Tibial nerve (tissue), 4 donors: ENCODE results near the gene KLF13. TPM values are rescaled to one million over a fixed set of nuclear protein-coding genes. Genes with fewer than 3 reads are reported as not detected.

Experiments
- DNase-seq, 2 donors: peaks; one replicate each; pipeline ENCODE4 v3.0.0-alpha.2; 2019; ENCODE audit warnings: low spot score in 2 of 2
- H3K27ac ChIP-seq, 4 donors: fragments of 200-600 bp; sonication (generic) in 3 of 4; one replicate each; pipeline ENCODE4 v1.5.1; 2017 to 2019; ENCODE audit warnings: mild to moderate bottlenecking in 1 of 4
- H3K27me3 ChIP-seq, 2 donors: fragments of 200-600 bp; sonication (generic) in 1 of 2; one replicate each; pipeline versions ENCODE4 v1.5.1 to v1.6.0; 2017 to 2019
- H3K36me3 ChIP-seq, 3 donors: fragments of 200-600 bp; sonication (generic); one replicate each; pipeline ENCODE4 v1.5.1; 2018 to 2019
- H3K4me1 ChIP-seq, 4 donors: fragments of 200-600 bp; sonication (generic) in 3 of 4; one replicate each; pipeline ENCODE4 v1.5.1; 2017 to 2019
- H3K4me3 ChIP-seq, 4 donors: fragments of 200-600 bp; sonication (generic) in 3 of 4; one replicate each; pipeline ENCODE4 v1.5.1; 2017 to 2019; ENCODE audit warnings: mild to moderate bottlenecking in 1 of 4, moderate library complexity in 1 of 4
- H3K9me3 ChIP-seq, 4 donors: fragments of 200-600 bp; sonication (generic) in 3 of 4; one replicate each; pipeline ENCODE4 v1.5.1; 2017 to 2019
- EP300 ChIP-seq, 2 donors: sonication (generic); formaldehyde crosslinking; IDR thresholded peaks; one replicate each; pipeline ENCODE4 v1.6.1; 2017; ENCODE audit warnings: antibody characterized with exemption in 2 of 2, mild to moderate bottlenecking in 1 of 2
- POLR2A ChIP-seq, 2 donors: fragments of 450-650 bp; IDR thresholded peaks; one replicate each; pipeline ENCODE4 v1.6.1; 2017; ENCODE audit warnings: antibody characterized with exemption in 2 of 2, mild to moderate bottlenecking in 2 of 2, moderate library complexity in 2 of 2
- WGBS, 2 donors: methylation state at CpG; one replicate each; pipeline ENCODE4 v1.1.5; 2018; 5-methylcytosine and 5-hydroxymethylcytosine counted together
- total RNA-seq, 4 donors: library from RNA; depleted of rRNA; stranded (reverse); fragments of >200 nt; gene quantifications; one replicate each; pipeline ENCODE4 v1.1.0, GENCODE V29; 2016
- TF ChIP-seq, protein P1 (sequence below), 5 experiments: fragments of 200-600 bp in 3 of 5; fragments of 450-650 bp in 2 of 5; sonication (generic) in 3 of 5; IDR thresholded peaks; one replicate each; pipeline ENCODE4 v1.5.1; 2016 to 2019; ENCODE audit warnings: antibody characterized with exemption in 5 of 5, mild to moderate bottlenecking in 3 of 5, moderate library complexity in 2 of 5

Gene KLF13
- total RNA-seq, 4 donors from 2014 or later = 61.2 to 77.9 (median 75.1) TPM

DNA sequence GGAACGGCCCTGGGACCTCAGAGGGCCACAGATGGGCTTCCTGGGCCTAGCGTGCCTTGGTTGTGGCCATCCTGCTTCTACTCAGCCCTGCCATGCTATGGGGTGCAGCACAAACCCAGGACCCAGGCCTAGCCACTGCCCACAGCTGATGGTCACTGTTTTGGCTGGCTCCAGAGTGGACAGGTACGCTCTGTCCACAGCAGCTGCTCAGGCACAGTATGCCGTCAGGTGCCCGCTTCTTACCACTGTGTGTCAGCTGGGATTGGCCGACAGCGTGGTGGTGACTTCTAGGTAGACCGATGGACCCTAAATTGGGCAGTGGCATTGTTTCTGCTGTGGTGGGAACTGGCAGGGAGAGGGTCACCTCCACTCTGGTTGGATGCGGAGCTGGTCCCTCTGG lies 47.3 kb downstream of the KLF13 start:
- peaks cover 4 to 68% (median 10%) of the 10 kb centered on the region in 3 donors for H3K36me3 ChIP-seq

DNA sequence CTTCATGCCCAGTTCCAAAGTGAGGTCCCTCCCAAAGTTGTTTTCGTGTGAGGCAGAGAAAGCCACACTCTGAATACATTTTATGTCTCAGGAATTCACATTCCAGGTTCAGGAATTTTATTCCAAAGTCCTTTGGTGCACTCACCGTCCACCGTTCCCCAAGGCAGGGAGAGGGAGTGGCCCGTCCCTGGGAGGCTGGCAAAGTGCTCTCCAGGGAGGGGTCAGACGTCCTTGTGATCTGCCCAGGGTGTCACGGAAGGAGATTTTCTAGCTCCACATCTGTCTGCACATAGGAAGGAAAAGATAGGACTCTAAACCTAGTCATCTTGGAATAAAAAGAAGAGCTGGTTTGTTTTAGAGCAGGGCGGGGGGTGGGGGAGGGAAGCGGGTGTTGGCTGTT lies 47.9 kb downstream of the KLF13 start:
- peaks cover 4 to 74% (median 10%) of the 10 kb centered on the region in 3 donors for H3K36me3 ChIP-seq
- H3K27ac ChIP-seq = peak overlapping the region in 3 of 4 donors; percentile 63 to 77 (median 73)
- 49 to 56% methylated on average over 8 of the region's 8 CpGs for WGBS, 2 donors

More for the DNA sequence above, 47.3 kb downstream of the KLF13 start:
- Histone ChIP-seq H3K27me3 (no peaks in the 10 kb centered on the region), H3K9me3 (no peaks in the 10 kb centered on the region), H3K4me1 (peaks cover 0 to 84% (median 38%) of the 10 kb centered on the region in 4 donors), H3K4me3 (no peak overlapping the region), H3K27ac (peak overlapping the region in 3 of 4 donors; percentile 63 to 77 (median 73))
- TF ChIP-seq, protein P1, sequence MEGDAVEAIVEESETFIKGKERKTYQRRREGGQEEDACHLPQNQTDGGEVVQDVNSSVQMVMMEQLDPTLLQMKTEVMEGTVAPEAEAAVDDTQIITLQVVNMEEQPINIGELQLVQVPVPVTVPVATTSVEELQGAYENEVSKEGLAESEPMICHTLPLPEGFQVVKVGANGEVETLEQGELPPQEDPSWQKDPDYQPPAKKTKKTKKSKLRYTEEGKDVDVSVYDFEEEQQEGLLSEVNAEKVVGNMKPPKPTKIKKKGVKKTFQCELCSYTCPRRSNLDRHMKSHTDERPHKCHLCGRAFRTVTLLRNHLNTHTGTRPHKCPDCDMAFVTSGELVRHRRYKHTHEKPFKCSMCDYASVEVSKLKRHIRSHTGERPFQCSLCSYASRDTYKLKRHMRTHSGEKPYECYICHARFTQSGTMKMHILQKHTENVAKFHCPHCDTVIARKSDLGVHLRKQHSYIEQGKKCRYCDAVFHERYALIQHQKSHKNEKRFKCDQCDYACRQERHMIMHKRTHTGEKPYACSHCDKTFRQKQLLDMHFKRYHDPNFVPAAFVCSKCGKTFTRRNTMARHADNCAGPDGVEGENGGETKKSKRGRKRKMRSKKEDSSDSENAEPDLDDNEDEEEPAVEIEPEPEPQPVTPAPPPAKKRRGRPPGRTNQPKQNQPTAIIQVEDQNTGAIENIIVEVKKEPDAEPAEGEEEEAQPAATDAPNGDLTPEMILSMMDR (IDR thresholded peaks at IDR 0.05) = no peak
- TF ChIP-seq EP300 (IDR thresholded peaks at IDR 0.05) (no peak), POLR2A (IDR thresholded peaks at IDR 0.05) (no peak)
- DNase-seq = no peak
- WGBS, 2 donors = 89 to 96% methylated on average over 9 of the region's 9 CpGs

DNA sequence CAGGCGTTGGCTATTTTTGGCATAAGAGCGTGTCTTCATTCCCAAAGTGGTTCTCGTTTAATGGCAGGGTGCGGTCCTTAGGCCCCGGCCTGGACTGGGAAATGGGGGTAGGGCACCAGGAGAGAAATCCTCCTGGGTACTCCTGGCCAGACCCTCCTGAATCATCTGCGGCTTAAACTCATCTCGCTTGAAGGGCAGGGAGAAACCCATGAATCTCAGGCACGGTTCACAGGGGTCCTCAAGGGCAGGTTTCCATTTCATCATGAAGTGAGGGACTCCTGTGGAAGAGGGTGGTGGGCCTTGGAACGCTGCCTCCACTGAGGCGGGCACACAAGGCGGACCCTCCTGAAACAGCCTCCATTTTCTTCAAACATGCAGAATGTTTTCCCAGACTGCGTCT lies 48.4 kb downstream of the KLF13 start:
- no peak for DNase-seq
- H3K27ac ChIP-seq = peak overlapping the region; percentile 41 to 77 (median 68)
- H3K4me1 ChIP-seq = peaks cover 0 to 78% (median 38%) of the 10 kb centered on the region in 4 donors
- H3K36me3 ChIP-seq = peaks cover 4 to 79% (median 10%) of the 10 kb centered on the region in 3 donors
- TF ChIP-seq, protein P1 (IDR thresholded peaks at IDR 0.05) = no peak
- TF ChIP-seq EP300 (IDR thresholded peaks at IDR 0.05) (peak in 1 of 2 donors; percentile 19), POLR2A (IDR thresholded peaks at IDR 0.05) (no peak)
- no peaks in the 10 kb centered on the region for H3K9me3 ChIP-seq
- H3K27me3 ChIP-seq = no peaks in the 10 kb centered on the region
- WGBS, 2 donors = 73 to 80% methylated on average over 12 of the region's 12 CpGs
- H3K4me3 ChIP-seq = no peak overlapping the region

More for the DNA sequence above, 47.9 kb downstream of the KLF13 start:
- peaks cover 0 to 82% (median 38%) of the 10 kb centered on the region in 4 donors for H3K4me1 ChIP-seq
- no peaks in the 10 kb centered on the region for H3K9me3 ChIP-seq
- DNase-seq = no peak
- TF ChIP-seq POLR2A (IDR thresholded peaks at IDR 0.05) (no peak), EP300 (IDR thresholded peaks at IDR 0.05) (no peak)
- TF ChIP-seq, protein P1 (IDR thresholded peaks at IDR 0.05) = no peak
- no peak overlapping the region for H3K4me3 ChIP-seq
- no peaks in the 10 kb centered on the region for H3K27me3 ChIP-seq

DNA sequence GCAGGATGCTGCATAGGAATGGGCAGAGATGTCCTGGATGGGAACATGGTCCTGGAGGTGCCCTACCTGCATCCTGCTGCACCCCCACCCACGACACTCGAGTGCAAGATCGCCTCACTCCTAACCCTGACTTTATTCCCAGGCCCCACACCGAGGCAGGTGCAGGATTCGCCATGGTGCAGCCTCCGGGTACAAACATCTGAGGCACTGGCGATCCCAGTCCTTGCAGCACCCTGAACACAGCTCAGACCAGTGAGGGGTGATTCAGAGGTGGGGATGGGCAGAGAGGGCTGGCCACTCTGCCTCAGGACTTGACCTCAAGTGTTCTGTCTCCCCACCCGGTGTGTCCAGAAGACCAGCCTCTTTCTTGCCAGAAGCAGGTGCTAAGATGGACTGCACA lies 49.1 kb downstream of the KLF13 start:
- TF ChIP-seq, protein P1 (IDR thresholded peaks at IDR 0.05) = no peak
- no peak for TF ChIP-seq POLR2A (IDR thresholded peaks at IDR 0.05)
- no peak for TF ChIP-seq EP300 (IDR thresholded peaks at IDR 0.05)
- Histone ChIP-seq H3K9me3 (no peaks in the 10 kb centered on the region), H3K27ac (peak overlapping the region in 3 of 4 donors; percentile 31 to 77 (median 63)), H3K4me3 (no peak overlapping the region), H3K36me3 (peaks cover 4 to 86% (median 16%) of the 10 kb centered on the region in 3 donors), H3K4me1 (peaks cover 0 to 70% (median 36%) of the 10 kb centered on the region in 4 donors), H3K27me3 (no peaks in the 10 kb centered on the region)
- no peak for DNase-seq
- WGBS, 2 donors = 88 to 94% methylated on average over 3 to 8 of the region's 8 CpGs

DNA sequence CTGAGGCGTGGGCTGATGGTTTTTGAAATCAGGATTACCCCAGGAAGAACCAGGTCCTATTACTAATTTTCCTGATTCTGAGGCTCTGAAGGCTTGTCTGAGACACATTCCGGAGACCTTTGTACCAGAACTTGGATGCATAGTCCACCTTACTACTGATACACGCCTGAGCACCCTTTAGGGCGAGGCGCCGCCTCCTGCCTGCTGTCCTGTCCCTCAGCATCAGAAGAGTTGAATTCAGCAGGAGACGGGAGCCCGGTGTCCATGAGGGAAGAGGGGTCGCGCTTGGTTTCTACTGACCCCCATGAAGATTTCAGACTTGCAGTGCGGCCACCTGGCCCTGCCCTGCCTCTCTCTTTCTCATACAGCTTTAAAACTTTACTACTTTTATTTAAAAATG lies 49.9 kb downstream of the KLF13 start:
- no peak for DNase-seq
- Histone ChIP-seq H3K4me3 (no peak overlapping the region), H3K27ac (peak overlapping the region in 2 of 4 donors; percentile 55 to 77), H3K36me3 (peaks cover 4 to 94% (median 16%) of the 10 kb centered on the region in 3 donors), H3K27me3 (no peaks in the 10 kb centered on the region), H3K9me3 (no peaks in the 10 kb centered on the region), H3K4me1 (peaks cover 0 to 63% (median 32%) of the 10 kb centered on the region in 4 donors)
- 90 to 91% methylated on average over 11 of the region's 11 CpGs for WGBS, 2 donors
- TF ChIP-seq, protein P1 (IDR thresholded peaks at IDR 0.05) = no peak
- no peak for TF ChIP-seq EP300 (IDR thresholded peaks at IDR 0.05)
- TF ChIP-seq POLR2A (IDR thresholded peaks at IDR 0.05) = no peak
